ENCODE results near the gene DNASE1L3.

DNASE1L3 gene

GRCh38 chr3:58155838-58156237, 54.9 kb downstream of the DNASE1L3 start:
- Histone ChIP-seq H3K4me1 (ENCODE audit: low read depth, poor library complexity, severe bottlenecking) (no peaks in the 10 kb centered on the region), H3K4me3 (IDR thresholded peaks at IDR 0.05; ENCODE audit: insufficient read depth, low read depth, low read length) (no peak overlapping the region), H3K9ac (no peak overlapping the region), H3K27ac (no peak overlapping the region), H4K20me1 (ENCODE audit: insufficient read depth) (no peaks in the 10 kb centered on the region), H2AFZ (ENCODE audit: low read depth) (no peak overlapping the region), H3K4me2 (no peak overlapping the region), H3K36me3 (ENCODE audit: insufficient read depth) (no peaks in the 10 kb centered on the region), H3K79me2 (ENCODE audit: insufficient read depth, low read depth) (no peaks in the 10 kb centered on the region), H3K27me3 (ENCODE audit: insufficient read depth, low read depth) (no peaks in the 10 kb centered on the region)
- TF ChIP-seq CTCF (conservative IDR thresholded peaks at IDR 0.05; ENCODE audit: low read depth, low read length) = no peak

- H3K4me2 ChIP-seq = no peak overlapping the region
- H3K4me1 ChIP-seq (ENCODE audit: low read depth, poor library complexity, severe bottlenecking) = no peaks in the 10 kb centered on the region
- H3K79me2 ChIP-seq (ENCODE audit: insufficient read depth, low read depth) = no peaks in the 10 kb centered on the region
- no peak overlapping the region for H3K27ac ChIP-seq
- H3K36me3 ChIP-seq (ENCODE audit: insufficient read depth) = no peaks in the 10 kb centered on the region
- no peak overlapping the region for H3K4me3 ChIP-seq (IDR thresholded peaks at IDR 0.05; ENCODE audit: insufficient read depth, low read depth, low read length)
- no peak for TF ChIP-seq CTCF (conservative IDR thresholded peaks at IDR 0.05; ENCODE audit: low read depth, low read length)
- H3K27me3 ChIP-seq (ENCODE audit: insufficient read depth, low read depth) = no peaks in the 10 kb centered on the region
- no peak overlapping the region for H3K9ac ChIP-seq
- H2AFZ ChIP-seq (ENCODE audit: low read depth) = no peak overlapping the region
- no peaks in the 10 kb centered on the region for H4K20me1 ChIP-seq (ENCODE audit: insufficient read depth)
These were observed 55.9 kb downstream of the DNASE1L3 start for GRCh38 chr3:58154626-58155449.

GRCh38 chr3:58153371-58153770, 57.4 kb downstream of the DNASE1L3 start:
- Histone ChIP-seq H3K27ac (no peak overlapping the region), H3K4me1 (ENCODE audit: low read depth, poor library complexity, severe bottlenecking) (no peaks in the 10 kb centered on the region), H3K9ac (no peak overlapping the region), H4K20me1 (ENCODE audit: insufficient read depth) (no peaks in the 10 kb centered on the region), H3K27me3 (ENCODE audit: insufficient read depth, low read depth) (no peaks in the 10 kb centered on the region), H2AFZ (ENCODE audit: low read depth) (no peak overlapping the region), H3K36me3 (ENCODE audit: insufficient read depth) (no peaks in the 10 kb centered on the region), H3K4me3 (IDR thresholded peaks at IDR 0.05; ENCODE audit: insufficient read depth, low read depth, low read length) (no peak overlapping the region), H3K79me2 (ENCODE audit: insufficient read depth, low read depth) (no peaks in the 10 kb centered on the region), H3K4me2 (no peak overlapping the region)
- no peak for TF ChIP-seq CTCF (conservative IDR thresholded peaks at IDR 0.05; ENCODE audit: low read depth, low read length)

- H4K20me1 ChIP-seq (ENCODE audit: insufficient read depth) = no peaks in the 10 kb centered on the region
- H3K9ac ChIP-seq = no peak overlapping the region
- no peaks in the 10 kb centered on the region for H3K4me1 ChIP-seq (ENCODE audit: low read depth, poor library complexity, severe bottlenecking)
- no peak overlapping the region for H3K4me2 ChIP-seq
- no peak for TF ChIP-seq CTCF (conservative IDR thresholded peaks at IDR 0.05; ENCODE audit: low read depth, low read length)
- H3K27me3 ChIP-seq (ENCODE audit: insufficient read depth, low read depth) = no peaks in the 10 kb centered on the region
- H3K79me2 ChIP-seq (ENCODE audit: insufficient read depth, low read depth) = no peaks in the 10 kb centered on the region
- no peak overlapping the region for H2AFZ ChIP-seq (ENCODE audit: low read depth)
- H3K36me3 ChIP-seq (ENCODE audit: insufficient read depth) = no peaks in the 10 kb centered on the region
- H3K27ac ChIP-seq = no peak overlapping the region
- H3K4me3 ChIP-seq (IDR thresholded peaks at IDR 0.05; ENCODE audit: insufficient read depth, low read depth, low read length) = no peak overlapping the region
These were observed 58.4 kb downstream of the DNASE1L3 start for GRCh38 chr3:58152225-58153015.

All from KMS-11 (cell line).